ENCODE data around the gene TAS2R9.
"Not testable (repeated sequence)": the region's sequence is repeated elsewhere in the genome, so short reads cannot be mapped to it uniquely, and the experiment has no call there.

TAS2R9 gene

GRCh38 chr12:10810068-10810467, at the start of gene TAS2R9:
TSS of gene TAS2R9 (minus strand) at chr12:10810168. CDS start at chr12:10810075, 93 bp downstream.
- DNase-seq (ENCODE audit: low spot score): no peak

- no peak for DNase-seq (ENCODE audit: low spot score)
Observed at GRCh38 chr12:10855807-10856206, 45.8 kb upstream of the TAS2R9 start.

- DNase-seq (ENCODE audit: low spot score): no peak
Observed at GRCh38 chr12:10853776-10854175, 43.8 kb upstream of the TAS2R9 start.

GRCh38 chr12:10851243-10851858, 41.4 kb upstream of the TAS2R9 start:
- DNase-seq (ENCODE audit: low spot score): no peak

- no peak for DNase-seq (ENCODE audit: low spot score)
Observed at GRCh38 chr12:10849425-10849878, 39.5 kb upstream of the TAS2R9 start, which contains the start of gene PRR4. TSS of gene PRR4 (minus strand) at chr12:10849475. CDS start at chr12:10849437, 38 bp downstream.

- no peak for DNase-seq (ENCODE audit: low spot score)
Observed at GRCh38 chr12:10847744-10848143, 37.8 kb upstream of the TAS2R9 start.

- DNase-seq (ENCODE audit: low spot score): no peak
Observed at GRCh38 chr12:10842862-10843261, 32.9 kb upstream of the TAS2R9 start.

GRCh38 chr12:10838461-10838860, 28.5 kb upstream of the TAS2R9 start:
- DNase-seq (ENCODE audit: low spot score): no peak

- DNase-seq (ENCODE audit: low spot score): no peak
Observed at GRCh38 chr12:10829994-10830393, 20.0 kb upstream of the TAS2R9 start.

- no peak for DNase-seq (ENCODE audit: low spot score)
Observed at GRCh38 chr12:10826258-10826657, 16.3 kb upstream of the TAS2R9 start, which contains the start of gene TAS2R10. TSS of gene TAS2R10 (minus strand) at chr12:10826358. CDS start at chr12:10826269, 89 bp downstream.

- DNase-seq (ENCODE audit: low spot score): no peak
Observed at GRCh38 chr12:10824957-10825356, 15.0 kb upstream of the TAS2R9 start.

GRCh38 chr12:10811883-10812536, 2.0 kb upstream of the TAS2R9 start:
- no peak for DNase-seq (ENCODE audit: low spot score)

GRCh38 chr12:10807186-10807585, 2.8 kb downstream of the TAS2R9 start, which contains the start of gene TAS2R8:
TSS of gene TAS2R8 (minus strand) at chr12:10807286. CDS start at chr12:10806980, 306 bp downstream.
- no peak for DNase-seq (ENCODE audit: low spot score)

- no peak for DNase-seq (ENCODE audit: low spot score)
Observed at GRCh38 chr12:10802587-10802986, 7.4 kb downstream of the TAS2R9 start, which contains the start of gene TAS2R7. TSS of gene TAS2R7 (minus strand) at chr12:10802627. CDS start at chr12:10802570, 57 bp downstream.

- no peak for DNase-seq (ENCODE audit: low spot score)
Observed at GRCh38 chr12:10801741-10802140, 8.2 kb downstream of the TAS2R9 start.

- no peak for DNase-seq (ENCODE audit: low spot score)
Observed at GRCh38 chr12:10794222-10794621, 15.7 kb downstream of the TAS2R9 start.

GRCh38 chr12:10791769-10792168, 18.2 kb downstream of the TAS2R9 start:
- not testable (repeated sequence) for DNase-seq (ENCODE audit: low spot score)

- DNase-seq (ENCODE audit: low spot score): no peak
Observed at GRCh38 chr12:10783252-10783651, 26.7 kb downstream of the TAS2R9 start.

- no peak for DNase-seq (ENCODE audit: low spot score)
Observed at GRCh38 chr12:10779103-10779502, 30.9 kb downstream of the TAS2R9 start.

GRCh38 chr12:10771132-10771733, 38.7 kb downstream of the TAS2R9 start:
- DNase-seq (ENCODE audit: low spot score): peak; percentile 42

GRCh38 chr12:10759657-10760056, 50.3 kb downstream of the TAS2R9 start:
- no peak for DNase-seq (ENCODE audit: low spot score)
